HG03066 (cell line): ENCODE results near the gene UBL5.
"Not testable (repeated sequence)": the region's sequence is repeated elsewhere in the genome, so short reads cannot be mapped to it uniquely, and the experiment has no call there.

Experiments
- ATAC-seq: cut with Tn5 transposase; IDR thresholded peaks from one replicate; pipeline ENCODE4 v1.9.1; 2021; ENCODE audit warnings: low read depth; ENCODE audit not compliant: unreplicated experiment

UBL5 gene

DNA sequence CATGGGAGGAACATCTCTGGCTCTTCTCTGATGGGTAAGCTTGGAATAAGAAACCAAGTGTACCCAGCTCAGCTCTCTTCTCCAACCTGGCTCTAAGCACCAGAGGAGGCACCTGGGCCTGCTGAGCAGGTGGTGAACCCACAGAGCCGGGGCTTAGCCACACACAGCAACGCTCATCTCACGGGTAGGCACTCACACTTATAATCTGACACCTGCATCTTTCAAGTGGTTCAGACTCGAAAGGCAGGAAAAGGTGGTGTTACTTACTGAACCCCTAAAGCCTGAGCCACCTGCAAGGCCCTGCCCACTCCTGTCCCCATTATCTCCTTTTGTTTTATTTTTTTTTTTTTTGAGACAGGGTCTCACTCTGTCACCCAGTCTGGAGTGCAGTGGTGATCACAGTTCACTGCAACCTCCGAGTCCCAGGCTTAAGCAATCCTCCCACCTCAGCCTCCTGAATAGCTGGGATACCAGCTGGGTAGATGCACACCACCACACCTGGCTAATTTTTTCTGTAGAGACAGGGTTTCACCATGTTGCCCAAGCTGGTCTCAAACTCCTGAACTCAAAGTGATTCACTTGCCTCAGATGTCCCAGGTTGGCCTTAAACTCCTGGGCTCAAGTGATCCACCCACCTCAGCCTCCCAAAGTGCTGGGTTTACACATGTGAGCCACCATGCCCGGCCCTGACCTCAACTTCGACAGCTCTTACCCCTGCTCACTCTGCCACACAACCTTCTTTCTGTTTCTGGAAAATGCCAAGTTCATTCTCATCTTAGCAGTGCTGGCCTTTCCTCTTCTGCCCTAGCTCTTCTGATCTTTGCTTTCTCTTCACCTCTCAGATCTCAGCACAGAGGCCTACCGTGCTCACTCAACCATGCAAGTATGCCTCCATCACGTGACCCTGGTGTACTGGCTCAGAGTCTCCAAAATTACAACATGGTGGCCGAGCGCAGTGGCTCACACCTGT lies 18.6 kb upstream of the UBL5 start:
- ATAC-seq = no peak

DNA sequence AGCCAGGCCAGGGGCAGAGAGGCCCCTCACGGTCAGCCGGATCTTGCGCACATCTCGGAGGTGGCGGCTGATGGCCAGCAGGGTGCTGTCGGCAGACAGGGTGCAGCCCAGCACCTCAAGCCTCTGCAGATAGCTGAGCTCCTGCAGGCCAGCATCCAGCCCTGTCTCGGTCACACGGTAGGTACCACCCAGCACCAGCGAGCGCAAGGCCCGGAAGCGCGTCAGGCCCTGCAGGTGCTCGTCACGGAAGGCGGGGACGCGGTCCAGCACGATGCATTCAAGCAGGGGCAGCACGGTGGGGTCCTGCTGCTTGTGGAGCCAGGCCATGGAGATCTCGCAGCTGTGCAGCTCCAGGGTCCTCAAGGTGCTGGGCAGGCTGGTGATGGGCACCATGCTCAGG lies 16.6 kb upstream of the UBL5 start:
- ATAC-seq = no peak

GRCh38 chr19:9818175-9818733 lies 9.5 kb upstream of the UBL5 start:
- ATAC-seq = no peak

GRCh38 chr19:9818734-9819595 lies 8.8 kb upstream of the UBL5 start, which contains the start of gene FBXL12:
Gene FBXL12 (minus strand): TSS chr19:9819079. CDS start chr19:9818813, 266 bp downstream.
- peak; percentile 81 for ATAC-seq

- no peak for ATAC-seq
These were observed 8.2 kb upstream of the UBL5 start for GRCh38 chr19:9819596-9819909.

GRCh38 chr19:9820034-9820433 lies 7.7 kb upstream of the UBL5 start:
- not testable (repeated sequence) for ATAC-seq

DNA sequence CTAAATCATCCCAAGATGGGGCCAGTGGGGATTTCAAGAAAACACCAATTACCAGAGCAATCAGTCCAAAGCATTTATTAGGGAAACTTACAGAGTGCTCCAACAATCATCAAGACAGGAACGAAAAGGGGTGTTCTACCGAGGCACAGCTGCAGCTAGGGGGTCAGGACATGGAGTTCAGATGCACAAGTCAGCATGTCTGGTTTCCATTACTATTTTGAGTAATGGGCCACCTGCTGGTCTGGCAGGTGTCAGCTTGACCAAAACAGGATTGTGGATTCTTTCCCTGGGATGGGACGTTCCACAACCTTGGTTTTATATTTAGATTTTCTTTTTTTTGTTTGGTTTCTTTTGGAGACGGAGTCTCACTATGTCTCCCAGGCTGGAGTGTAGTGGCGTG lies 3.9 kb upstream of the UBL5 start:
- ATAC-seq = no peak

DNA sequence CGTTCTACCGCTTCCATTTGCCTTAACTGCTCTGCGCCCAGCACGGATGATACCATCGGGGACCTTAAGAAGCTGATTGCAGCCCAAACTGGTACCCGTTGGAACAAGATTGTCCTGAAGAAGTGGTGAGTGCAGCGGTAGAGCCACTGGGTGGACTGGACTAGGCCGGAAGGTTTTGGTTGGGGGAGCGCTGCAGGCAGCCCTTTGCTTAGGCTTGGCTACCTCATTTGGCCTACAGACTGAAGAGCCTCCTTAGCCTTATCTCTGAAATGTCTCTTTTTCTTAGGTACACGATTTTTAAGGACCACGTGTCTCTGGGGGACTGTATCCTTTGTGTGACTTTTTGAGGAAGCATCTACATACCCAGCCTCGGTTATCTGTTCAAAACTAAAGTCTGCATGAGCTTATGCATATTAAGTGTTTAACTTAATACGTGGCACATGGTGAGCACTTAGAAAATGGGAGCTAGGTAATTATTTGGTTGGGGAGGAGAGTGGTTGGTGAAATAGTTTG lies 889 bp downstream of the UBL5 start:
- ATAC-seq = no peak

GRCh38 chr19:9834307-9834725 lies 6.6 kb downstream of the UBL5 start:
- no peak for ATAC-seq

GRCh38 chr19:9834726-9835506 lies 7.2 kb downstream of the UBL5 start, which contains the start of gene PIN1:
Gene PIN1 (plus strand): TSS chr19:9835318. CDS start chr19:9835345, 27 bp downstream.
- peak; percentile 89 for ATAC-seq

DNA sequence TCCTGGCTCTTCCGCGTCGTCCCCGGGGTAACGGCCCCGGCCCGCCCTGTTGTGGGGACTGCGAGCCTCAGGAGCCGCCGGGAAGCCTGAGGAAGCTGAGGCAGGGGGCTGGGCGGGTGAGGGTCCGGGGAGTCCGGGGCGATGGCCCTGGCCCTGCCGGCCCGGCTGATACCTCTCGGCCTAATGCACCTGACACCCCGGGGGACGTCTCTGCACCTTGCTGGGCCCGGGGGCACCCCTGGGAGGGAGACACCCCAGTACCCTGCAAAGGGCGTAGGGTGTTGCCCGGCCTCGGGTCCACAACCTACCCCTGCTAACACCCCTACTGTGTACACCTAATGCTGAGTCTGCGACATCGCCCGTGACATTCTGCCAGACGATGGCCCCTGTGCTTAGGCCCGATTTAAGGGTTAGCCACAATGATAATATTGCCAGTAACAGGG lies 7.8 kb downstream of the UBL5 start:
- ATAC-seq = peak; percentile 9

- ATAC-seq = no peak
These were observed 8.3 kb downstream of the UBL5 start for GRCh38 chr19:9836021-9836420.

DNA sequence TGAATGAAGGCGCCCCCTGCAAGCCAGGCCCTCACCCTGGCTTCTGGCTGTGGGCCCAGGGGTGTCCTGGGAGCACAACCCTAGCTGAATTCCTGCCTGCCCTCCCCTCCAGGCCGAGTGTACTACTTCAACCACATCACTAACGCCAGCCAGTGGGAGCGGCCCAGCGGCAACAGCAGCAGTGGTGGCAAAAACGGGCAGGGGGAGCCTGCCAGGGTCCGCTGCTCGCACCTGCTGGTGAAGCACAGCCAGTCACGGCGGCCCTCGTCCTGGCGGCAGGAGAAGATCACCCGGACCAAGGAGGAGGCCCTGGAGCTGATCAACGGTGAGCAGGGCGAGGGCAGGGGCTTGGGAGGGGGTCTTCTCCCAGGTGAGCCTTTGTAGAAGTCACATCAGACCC lies 10.6 kb downstream of the UBL5 start:
- no peak for ATAC-seq

- ATAC-seq = no peak
These were observed 11.7 kb downstream of the UBL5 start for GRCh38 chr19:9839415-9839814.

DNA sequence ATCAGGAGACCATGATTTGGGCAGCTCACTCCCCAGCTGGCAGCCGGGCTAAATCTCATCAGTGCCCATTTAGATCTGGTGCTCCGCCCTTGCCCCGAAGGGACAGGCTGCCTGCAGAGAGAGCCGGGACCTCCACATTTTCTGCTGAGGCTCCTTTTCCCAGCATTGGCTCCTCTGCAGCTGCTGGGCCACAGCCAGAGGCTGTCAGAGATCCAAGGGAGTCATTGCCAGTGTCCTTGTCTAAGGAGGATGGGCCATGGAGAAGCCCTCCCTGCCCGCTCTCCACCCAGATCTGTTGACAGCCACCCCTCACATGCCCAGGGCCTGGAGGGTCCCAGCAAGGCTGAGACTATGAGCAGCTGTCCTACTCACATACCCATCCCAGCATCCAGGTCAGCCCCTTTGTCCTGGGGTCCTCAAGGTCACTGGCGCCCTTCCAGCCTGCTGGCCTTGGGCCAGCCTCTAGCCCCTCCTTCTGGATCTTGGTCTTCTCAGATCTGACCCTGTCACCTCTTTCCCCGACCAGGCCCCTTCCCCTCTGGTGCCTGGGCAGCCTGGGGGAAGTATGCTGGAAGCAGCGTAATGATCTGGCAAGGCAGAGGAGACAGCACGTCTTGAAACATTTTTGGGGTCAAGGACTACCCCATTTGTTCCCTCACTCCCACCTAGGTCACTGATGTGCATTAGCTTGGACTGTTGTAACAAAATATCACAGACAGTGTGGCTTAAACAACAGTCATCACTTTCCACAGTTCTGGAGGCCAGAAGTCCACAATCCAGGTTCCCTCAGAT lies 15.3 kb downstream of the UBL5 start:
- ATAC-seq = no peak

DNA sequence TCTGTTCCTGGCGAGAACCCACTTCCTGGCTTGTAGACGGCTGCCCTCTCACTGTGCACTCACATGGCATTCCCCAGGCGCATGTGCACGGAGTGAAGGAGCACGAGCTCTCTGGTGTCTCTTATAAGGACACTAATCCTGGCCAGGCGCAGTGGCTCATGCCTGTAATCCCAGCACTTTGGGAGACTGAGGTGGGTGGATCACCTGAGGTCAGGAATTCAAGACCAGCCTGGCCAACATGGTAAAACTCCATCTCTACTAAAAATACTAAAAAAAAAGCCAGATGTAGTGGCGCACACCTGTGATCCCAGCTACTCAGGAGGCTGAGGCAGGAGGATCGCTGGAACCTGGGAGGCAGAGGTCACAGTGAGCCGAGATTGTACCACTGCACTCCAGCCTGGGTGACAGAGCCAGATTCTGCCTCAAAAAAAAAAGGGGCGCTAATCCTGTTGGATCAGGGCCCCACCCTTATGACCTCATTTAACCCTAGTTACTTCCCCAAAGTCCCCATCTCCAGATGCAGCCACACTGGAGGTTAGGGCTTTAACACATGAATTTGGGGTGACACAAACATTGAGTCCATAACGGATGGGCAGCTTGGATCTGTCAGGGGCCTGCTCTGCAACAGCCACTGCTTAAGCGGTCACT lies 16.0 kb downstream of the UBL5 start:
- ATAC-seq = not testable (repeated sequence)

DNA sequence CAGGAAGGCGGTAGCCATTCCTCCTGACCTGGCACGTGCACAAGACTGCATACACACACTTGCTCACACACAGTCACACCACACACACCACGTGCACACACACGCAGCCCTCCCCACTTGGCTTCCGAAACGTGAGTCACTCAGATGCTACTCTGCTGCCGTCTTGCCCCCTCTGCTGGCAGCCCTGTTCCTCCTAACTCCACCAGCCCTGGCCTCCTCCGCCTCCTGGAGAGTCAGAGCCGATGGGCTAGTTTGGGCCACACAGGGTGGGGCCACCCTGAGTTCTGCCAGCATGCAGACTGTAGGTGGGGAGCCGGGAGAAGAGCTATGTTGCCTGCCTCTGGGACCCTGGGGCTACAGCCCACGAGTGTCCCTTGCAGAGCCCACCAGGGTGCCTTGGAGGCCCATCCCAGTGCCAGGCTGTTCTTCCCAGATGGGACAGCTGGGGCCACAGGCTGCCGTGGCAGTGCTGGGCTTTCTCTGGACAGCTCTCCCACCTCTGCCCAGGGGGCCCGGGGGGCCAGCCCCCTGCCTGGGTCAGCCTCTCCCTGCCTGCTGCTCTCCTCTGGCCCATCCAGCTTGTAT lies 19.5 kb downstream of the UBL5 start:
- no peak for ATAC-seq

- ATAC-seq = no peak
These were observed 20.3 kb downstream of the UBL5 start for GRCh38 chr19:9848060-9848459.
